ENCODE results near the gene CCDC59.

- no peak for TF ChIP-seq CTCF (IDR thresholded peaks at IDR 0.05)
- TF ChIP-seq MAFK (IDR thresholded peaks at IDR 0.05; ENCODE audit: partially characterized antibody) = no peak
- TF ChIP-seq BHLHE40 (IDR thresholded peaks at IDR 0.05; ENCODE audit: low read depth, low read length) = no peak
- TF ChIP-seq RAD21 (conservative IDR thresholded peaks at IDR 0.05 in 1 of 2, IDR thresholded peaks at IDR 0.05 in 1 of 2) = no peak
- TF ChIP-seq ESRRA (IDR thresholded peaks at IDR 0.05; ENCODE audit: borderline replicate concordance, low read length) = no peak
Measured at GRCh38 chr12:82378997-82379396, 20.8 kb upstream of the CCDC59 start.

Data from A549 (cell line).